OCI-LY1 (cell line): ENCODE results near the gene LRMDA.

Experiments
- H2AFZ ChIP-seq: fragments of 200-600 bp; sonication (generic), shearing (Covaris generic); 2 replicates; pipeline ENCODE4 v1.6.0; 2014; ENCODE audit warnings: antibody characterized with exemption, mild to moderate bottlenecking, low read length
- H3F3A ChIP-seq: fragments of 200-600 bp; sonication (generic), shearing (Covaris generic); 2 replicates; pipeline ENCODE4 v1.6.0; 2014; ENCODE audit warnings: mild to moderate bottlenecking, antibody characterized with exemption, low read length, moderate library complexity; ENCODE audit not compliant: insufficient read depth
- H3K27ac ChIP-seq: fragments of 200-600 bp; sonication (generic); 2 replicates; pipeline ENCODE4 v1.5.1; 2014; ENCODE audit warnings: low read length, mixed run types, mild to moderate bottlenecking, low read depth; ENCODE audit not compliant: poor library complexity, severe bottlenecking
- H3K27me3 ChIP-seq: fragments of 200-600 bp; sonication (generic); 2 replicates; pipeline ENCODE4 v1.6.0; 2014; ENCODE audit warnings: antibody characterized with exemption, mild to moderate bottlenecking, low read length, moderate library complexity; ENCODE audit not compliant: insufficient read depth
- H3K36me3 ChIP-seq: fragments of 200-600 bp; sonication (generic); 2 replicates; pipeline ENCODE4 v1.6.1; 2014; ENCODE audit warnings: mild to moderate bottlenecking, antibody characterized with exemption, low read length, moderate library complexity, mixed read lengths; ENCODE audit not compliant: insufficient read depth
- H3K4me1 ChIP-seq: fragments of 200-600 bp; sonication (generic); 2 replicates; pipeline ENCODE4 v1.5.1; 2014; ENCODE audit warnings: mild to moderate bottlenecking, low read length, moderate library complexity; ENCODE audit not compliant: insufficient read depth, severe bottlenecking
- H3K4me2 ChIP-seq: fragments of 200-600 bp; sonication (generic), shearing (Covaris generic); 2 replicates; pipeline ENCODE4 v1.6.1; 2014; ENCODE audit warnings: low read length
- H3K4me3 ChIP-seq: fragments of 200-600 bp; sonication (generic); 2 replicates; pipeline ENCODE4 v1.5.1; 2014; ENCODE audit warnings: low read length, low read depth, mild to moderate bottlenecking, mixed read lengths; ENCODE audit not compliant: poor library complexity, severe bottlenecking
- H3K79me2 ChIP-seq: fragments of 200-600 bp; shearing (Covaris generic); 2 replicates; pipeline ENCODE4 v1.6.1; 2016; ENCODE audit warnings: mixed run types, low read length, mixed read lengths; ENCODE audit not compliant: insufficient read depth
- H3K9ac ChIP-seq: fragments of 200-600 bp; sonication (generic), shearing (Covaris generic); 2 replicates; pipeline ENCODE4 v1.6.1; 2014; ENCODE audit warnings: mild to moderate bottlenecking, low read length, mixed read lengths
- H3K9me2 ChIP-seq: fragments of 200-600 bp; sonication (generic), shearing (Covaris generic); 2 replicates; pipeline ENCODE4 v1.6.1; 2014; ENCODE audit warnings: low read depth, mild to moderate bottlenecking, low read length, mixed read lengths
- H3K9me3 ChIP-seq: fragments of 200-600 bp; shearing (Covaris generic); 2 replicates; pipeline ENCODE4 v1.6.1; 2014; ENCODE audit warnings: low read length, mixed read lengths
- H4K20me1 ChIP-seq: fragments of 200-600 bp; sonication (generic), shearing (Covaris generic); 2 replicates; pipeline ENCODE4 v1.6.0; 2016; ENCODE audit warnings: mild to moderate bottlenecking, low read length; ENCODE audit not compliant: insufficient read depth
- CTCF ChIP-seq: fragments of 200-600 bp; sonication (generic), shearing (Covaris generic); IDR thresholded peaks from 2 replicates; pipeline ENCODE4 v1.5.1; 2017; ENCODE audit warnings: mild to moderate bottlenecking, antibody characterized with exemption, low read length, moderate library complexity, mixed read lengths
- EZH2 ChIP-seq: fragments of 200-600 bp; sonication (generic), shearing (Covaris generic); IDR thresholded peaks from 2 replicates; pipeline ENCODE4 v1.8.0; 2017; ENCODE audit warnings: borderline replicate concordance, mixed run types, mild to moderate bottlenecking, antibody characterized with exemption, low read length, moderate library complexity, mixed read lengths

The LRMDA gene

GRCh38 chr10:76577455-76577854 is 1146.0 kb downstream of the LRMDA start:
- Histone ChIP-seq H3K79me2 (no peaks in the 10 kb centered on the region), H3K4me1 (no peaks in the 10 kb centered on the region), H3K4me2 (no peak overlapping the region), H3K4me3 (no peak overlapping the region), H3K9me2 (no peaks in the 10 kb centered on the region), H4K20me1 (no peaks in the 10 kb centered on the region), H3F3A (no peaks in the 10 kb centered on the region), H3K27ac (no peak overlapping the region), H2AFZ (no peak overlapping the region), H3K36me3 (no peaks in the 10 kb centered on the region), H3K9me3 (no peaks in the 10 kb centered on the region), H3K27me3 (no peaks in the 10 kb centered on the region), H3K9ac (no peak overlapping the region)
- TF ChIP-seq CTCF = no peak
- TF ChIP-seq EZH2 = no peak

- H3K27me3 ChIP-seq = no peaks in the 10 kb centered on the region
- no peaks in the 10 kb centered on the region for H4K20me1 ChIP-seq
Observed at GRCh38 chr10:76581506-76582256, 1150.3 kb downstream of the LRMDA start.

GRCh38 chr10:76582531-76582930 is 1151.1 kb downstream of the LRMDA start:
- no peaks in the 10 kb centered on the region for H3K9me3 ChIP-seq
- TF ChIP-seq CTCF (no peak), EZH2 (no peak)
- H3K9me2 ChIP-seq = no peaks in the 10 kb centered on the region
- H3K9ac ChIP-seq = no peak overlapping the region
- H3K27ac ChIP-seq = no peak overlapping the region
- H4K20me1 ChIP-seq = no peaks in the 10 kb centered on the region
- H3K4me1 ChIP-seq = no peaks in the 10 kb centered on the region
- no peak overlapping the region for H3K4me3 ChIP-seq
- no peak overlapping the region for H2AFZ ChIP-seq
- H3K79me2 ChIP-seq = no peaks in the 10 kb centered on the region
- no peak overlapping the region for H3K4me2 ChIP-seq
- H3K36me3 ChIP-seq = no peaks in the 10 kb centered on the region
- no peaks in the 10 kb centered on the region for H3F3A ChIP-seq
- no peaks in the 10 kb centered on the region for H3K27me3 ChIP-seq

More at GRCh38 chr10:76581506-76582256, 1150.3 kb downstream of the LRMDA start:
- Histone ChIP-seq H3K27ac (no peak overlapping the region), H3K79me2 (no peaks in the 10 kb centered on the region), H2AFZ (no peak overlapping the region), H3K4me1 (no peaks in the 10 kb centered on the region), H3K4me3 (no peak overlapping the region), H3K36me3 (no peaks in the 10 kb centered on the region), H3K4me2 (no peak overlapping the region), H3K9me3 (no peaks in the 10 kb centered on the region), H3F3A (no peaks in the 10 kb centered on the region), H3K9ac (no peak overlapping the region), H3K9me2 (no peaks in the 10 kb centered on the region)
- TF ChIP-seq EZH2 (no peak), CTCF (no peak)
